ENCODE data around the gene RAD51B.

Gene RAD51B

DNA sequence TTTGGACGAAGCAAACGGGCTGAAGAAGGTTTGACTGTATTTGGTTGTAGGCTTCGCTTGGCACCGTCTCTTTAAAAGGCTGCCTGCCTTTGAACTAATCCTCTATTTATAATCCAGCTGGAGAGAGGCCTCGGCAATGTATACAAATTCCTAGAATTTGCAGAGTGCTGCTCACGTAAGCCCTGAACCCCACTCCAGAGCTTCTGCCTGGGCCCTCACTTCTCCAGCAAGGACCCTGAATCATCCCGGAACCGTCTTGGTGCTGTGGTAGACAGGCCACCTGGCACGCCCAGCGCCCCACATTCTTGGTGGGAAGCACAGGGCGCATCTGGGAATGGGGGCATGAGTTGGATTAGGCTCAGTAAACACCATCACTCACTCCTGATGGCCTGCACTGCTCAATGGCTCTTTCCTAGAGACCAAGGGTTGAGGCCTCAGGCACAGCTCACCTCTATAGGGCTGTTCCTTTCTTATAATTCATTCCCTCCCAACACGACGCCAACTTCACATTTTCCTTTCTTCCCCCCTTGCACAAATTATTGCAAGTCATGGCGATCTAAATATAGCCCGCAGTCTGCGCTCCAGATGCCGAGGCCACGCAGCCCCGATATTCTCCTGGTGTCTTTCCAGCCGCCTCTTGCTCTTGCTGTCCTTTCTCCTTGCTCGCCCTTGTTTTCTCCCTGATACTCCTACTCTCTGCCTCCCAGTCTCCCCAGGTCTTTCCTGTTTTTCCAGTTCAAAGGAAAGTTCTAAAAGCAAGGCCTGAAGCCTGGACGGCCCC, 832.3 kb downstream of the RAD51B start:
- no peak for DNase-seq
- H3K4me3 ChIP-seq (ENCODE audit: low read length) = no peak overlapping the region
- H3K4me1 ChIP-seq (ENCODE audit: low read length) = no peaks in the 10 kb centered on the region
- H3K27me3 ChIP-seq (replicated peaks; ENCODE audit: insufficient read depth, low read length) = no peaks in the 10 kb centered on the region
- H3K9ac ChIP-seq (ENCODE audit: low read length) = no peak overlapping the region
- no peak overlapping the region for H3K27ac ChIP-seq (ENCODE audit: low read length)
- H4K20me1 ChIP-seq (ENCODE audit: insufficient read depth, low read length) = no peaks in the 10 kb centered on the region
- no peaks in the 10 kb centered on the region for H3K79me2 ChIP-seq (ENCODE audit: low read length)
- no peaks in the 10 kb centered on the region for H3K9me3 ChIP-seq (replicated peaks; ENCODE audit: insufficient read depth, low read length)
- H2AFZ ChIP-seq (ENCODE audit: low read length) = no peak overlapping the region
- no peak overlapping the region for H3K4me2 ChIP-seq (ENCODE audit: low read depth, low read length)
- no peaks in the 10 kb centered on the region for H3F3A ChIP-seq (ENCODE audit: insufficient read depth, low read length)
- TF ChIP-seq EZH2 (optimal IDR thresholded peaks at IDR 0.05; ENCODE audit: low read depth, low read length) (no peak), EZH2phosphoT487 (IDR thresholded peaks at IDR 0.05; ENCODE audit: low read length) (no peak)
- TF ChIP-seq, protein P1, sequence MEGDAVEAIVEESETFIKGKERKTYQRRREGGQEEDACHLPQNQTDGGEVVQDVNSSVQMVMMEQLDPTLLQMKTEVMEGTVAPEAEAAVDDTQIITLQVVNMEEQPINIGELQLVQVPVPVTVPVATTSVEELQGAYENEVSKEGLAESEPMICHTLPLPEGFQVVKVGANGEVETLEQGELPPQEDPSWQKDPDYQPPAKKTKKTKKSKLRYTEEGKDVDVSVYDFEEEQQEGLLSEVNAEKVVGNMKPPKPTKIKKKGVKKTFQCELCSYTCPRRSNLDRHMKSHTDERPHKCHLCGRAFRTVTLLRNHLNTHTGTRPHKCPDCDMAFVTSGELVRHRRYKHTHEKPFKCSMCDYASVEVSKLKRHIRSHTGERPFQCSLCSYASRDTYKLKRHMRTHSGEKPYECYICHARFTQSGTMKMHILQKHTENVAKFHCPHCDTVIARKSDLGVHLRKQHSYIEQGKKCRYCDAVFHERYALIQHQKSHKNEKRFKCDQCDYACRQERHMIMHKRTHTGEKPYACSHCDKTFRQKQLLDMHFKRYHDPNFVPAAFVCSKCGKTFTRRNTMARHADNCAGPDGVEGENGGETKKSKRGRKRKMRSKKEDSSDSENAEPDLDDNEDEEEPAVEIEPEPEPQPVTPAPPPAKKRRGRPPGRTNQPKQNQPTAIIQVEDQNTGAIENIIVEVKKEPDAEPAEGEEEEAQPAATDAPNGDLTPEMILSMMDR (IDR thresholded peaks at IDR 0.05; ENCODE audit: low read length) = no peak
- no peaks in the 10 kb centered on the region for H3K36me3 ChIP-seq (replicated peaks; ENCODE audit: insufficient read depth, low read length)
- no peaks in the 10 kb centered on the region for H3K9me2 ChIP-seq (replicated peaks; ENCODE audit: insufficient read depth, low read length)

DNA sequence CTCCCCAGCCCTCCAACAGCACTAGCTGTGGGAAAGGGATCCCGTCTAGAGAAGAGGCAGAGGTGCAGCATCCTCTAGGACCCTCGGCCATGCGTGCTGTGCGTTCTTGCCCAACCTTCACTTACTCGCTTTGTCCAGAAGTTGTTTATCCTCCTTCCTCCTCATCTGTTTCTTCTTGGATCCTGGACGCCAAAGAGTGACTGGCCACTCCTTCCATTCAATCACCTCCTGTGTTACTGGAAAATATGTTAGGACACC, 832.8 kb downstream of the RAD51B start:
- H3K4me3 ChIP-seq (ENCODE audit: low read length) = no peak overlapping the region
- DNase-seq = no peak
- no peak overlapping the region for H2AFZ ChIP-seq (ENCODE audit: low read length)
- H3K9me2 ChIP-seq (replicated peaks; ENCODE audit: insufficient read depth, low read length) = no peaks in the 10 kb centered on the region
- no peak overlapping the region for H3K4me2 ChIP-seq (ENCODE audit: low read depth, low read length)
- H3K9me3 ChIP-seq (replicated peaks; ENCODE audit: insufficient read depth, low read length) = no peaks in the 10 kb centered on the region
- no peaks in the 10 kb centered on the region for H3F3A ChIP-seq (ENCODE audit: insufficient read depth, low read length)
- no peaks in the 10 kb centered on the region for H3K27me3 ChIP-seq (replicated peaks; ENCODE audit: insufficient read depth, low read length)
- no peaks in the 10 kb centered on the region for H3K4me1 ChIP-seq (ENCODE audit: low read length)
- no peak for TF ChIP-seq EZH2 (optimal IDR thresholded peaks at IDR 0.05; ENCODE audit: low read depth, low read length)
- TF ChIP-seq EZH2phosphoT487 (IDR thresholded peaks at IDR 0.05; ENCODE audit: low read length) = no peak
- TF ChIP-seq, protein P1 (IDR thresholded peaks at IDR 0.05; ENCODE audit: low read length) = no peak
- no peak overlapping the region for H3K9ac ChIP-seq (ENCODE audit: low read length)
- H3K79me2 ChIP-seq (ENCODE audit: low read length) = no peaks in the 10 kb centered on the region
- no peaks in the 10 kb centered on the region for H4K20me1 ChIP-seq (ENCODE audit: insufficient read depth, low read length)
- no peaks in the 10 kb centered on the region for H3K36me3 ChIP-seq (replicated peaks; ENCODE audit: insufficient read depth, low read length)
- no peak overlapping the region for H3K27ac ChIP-seq (ENCODE audit: low read length)

DNA sequence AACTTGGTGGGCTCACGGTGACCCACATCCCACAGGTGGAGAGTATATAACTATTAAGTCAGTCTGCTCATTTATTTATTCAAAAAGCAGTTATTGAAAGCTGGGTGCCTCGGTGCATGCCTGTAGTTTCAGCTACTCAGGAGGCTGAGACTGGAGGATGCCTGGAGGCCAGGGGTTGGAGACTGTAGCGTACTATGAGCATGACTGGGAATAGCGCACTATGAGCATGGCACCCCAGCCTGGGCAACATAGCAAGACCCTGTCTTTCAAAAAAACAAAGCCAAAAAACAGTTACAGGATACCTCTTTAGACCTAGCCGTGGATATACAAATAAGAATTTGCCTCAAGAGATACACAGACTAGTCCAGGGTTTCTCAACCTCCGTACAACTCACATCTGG, 833.5 kb downstream of the RAD51B start:
- no peaks in the 10 kb centered on the region for H3K79me2 ChIP-seq (ENCODE audit: low read length)
- no peaks in the 10 kb centered on the region for H3F3A ChIP-seq (ENCODE audit: insufficient read depth, low read length)
- no peaks in the 10 kb centered on the region for H4K20me1 ChIP-seq (ENCODE audit: insufficient read depth, low read length)
- no peak for DNase-seq
- H3K36me3 ChIP-seq (replicated peaks; ENCODE audit: insufficient read depth, low read length) = no peaks in the 10 kb centered on the region
- no peak overlapping the region for H3K4me3 ChIP-seq (ENCODE audit: low read length)
- no peaks in the 10 kb centered on the region for H3K9me3 ChIP-seq (replicated peaks; ENCODE audit: insufficient read depth, low read length)
- no peaks in the 10 kb centered on the region for H3K9me2 ChIP-seq (replicated peaks; ENCODE audit: insufficient read depth, low read length)
- no peaks in the 10 kb centered on the region for H3K4me1 ChIP-seq (ENCODE audit: low read length)
- H2AFZ ChIP-seq (ENCODE audit: low read length) = no peak overlapping the region
- H3K27ac ChIP-seq (ENCODE audit: low read length) = no peak overlapping the region
- TF ChIP-seq, protein P1 (IDR thresholded peaks at IDR 0.05; ENCODE audit: low read length) = no peak
- TF ChIP-seq EZH2 (optimal IDR thresholded peaks at IDR 0.05; ENCODE audit: low read depth, low read length) (no peak), EZH2phosphoT487 (IDR thresholded peaks at IDR 0.05; ENCODE audit: low read length) (no peak)
- H3K27me3 ChIP-seq (replicated peaks; ENCODE audit: insufficient read depth, low read length) = no peaks in the 10 kb centered on the region
- no peak overlapping the region for H3K4me2 ChIP-seq (ENCODE audit: low read depth, low read length)
- H3K9ac ChIP-seq (ENCODE audit: low read length) = no peak overlapping the region
